Kidney epithelial cell (primary cell): ENCODE results near the gene ITSN1. TPM values are rescaled to one million over a fixed set of nuclear protein-coding genes. Genes with fewer than 3 reads are reported as not detected.
"Not testable (repeated sequence)": the region's sequence is repeated elsewhere in the genome, so short reads cannot be mapped to it uniquely, and the experiment has no call there.

Experiments used
- DNase-seq: peaks from one replicate; pipeline ENCODE4 v3.0.0-alpha.2; 2010; ENCODE audit warnings: low read depth
- H3K27me3 ChIP-seq: 2 replicates; pipeline ENCODE4 v1.6.0; 2011; ENCODE audit warnings: low read length; ENCODE audit not compliant: control insufficient read depth, insufficient read depth
- H3K36me3 ChIP-seq: 2 replicates; pipeline ENCODE4 v1.5.1; 2011; ENCODE audit warnings: low read length; ENCODE audit not compliant: control insufficient read depth, insufficient read depth
- H3K4me3 ChIP-seq: 2 replicates; pipeline ENCODE4 v1.5.1; 2011; ENCODE audit warnings: low read depth, mild to moderate bottlenecking, control low read depth, low read length
- total RNA-seq: library from RNA; depleted of rRNA; stranded (reverse); fragments of >200 nt; gene quantifications from 2 replicates; pipeline ENCODE4 v1.2.3, GENCODE V29; 2015
- TF ChIP-seq, protein P1 (sequence below): IDR thresholded peaks from 2 replicates; pipeline ENCODE4 v1.5.1; 2011; ENCODE audit warnings: mild to moderate bottlenecking, moderate library complexity, low read length, control low read depth, inconsistent platforms; ENCODE audit not compliant: insufficient read depth, poor library complexity, severe bottlenecking

ITSN1 gene
- total RNA-seq, 1 donor from 2014 or later, result 20.4 TPM

DNA sequence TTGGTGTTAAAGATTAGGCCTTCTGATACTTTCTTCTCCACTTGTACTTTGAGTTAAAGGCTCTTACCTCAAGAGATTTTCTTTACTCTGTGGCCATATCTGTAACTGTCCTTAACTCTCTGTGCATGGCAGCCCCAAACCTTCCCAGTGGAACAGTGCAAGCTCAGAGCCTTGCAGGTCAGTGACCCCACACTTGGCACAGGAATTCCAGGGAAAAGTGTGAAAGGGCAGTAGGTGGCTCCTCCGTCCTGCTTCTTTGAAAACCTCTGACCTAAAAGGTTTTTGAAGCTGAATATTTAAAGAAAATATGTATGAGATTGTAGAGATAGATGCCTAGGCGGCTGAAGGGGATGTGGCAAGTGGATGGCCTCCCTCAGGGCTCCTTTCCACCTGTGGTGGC, 26.3 kb downstream of the ITSN1 start:
- H3K4me3 ChIP-seq, result no peak overlapping the region
- DNase-seq, result no peak
- TF ChIP-seq, protein P1, sequence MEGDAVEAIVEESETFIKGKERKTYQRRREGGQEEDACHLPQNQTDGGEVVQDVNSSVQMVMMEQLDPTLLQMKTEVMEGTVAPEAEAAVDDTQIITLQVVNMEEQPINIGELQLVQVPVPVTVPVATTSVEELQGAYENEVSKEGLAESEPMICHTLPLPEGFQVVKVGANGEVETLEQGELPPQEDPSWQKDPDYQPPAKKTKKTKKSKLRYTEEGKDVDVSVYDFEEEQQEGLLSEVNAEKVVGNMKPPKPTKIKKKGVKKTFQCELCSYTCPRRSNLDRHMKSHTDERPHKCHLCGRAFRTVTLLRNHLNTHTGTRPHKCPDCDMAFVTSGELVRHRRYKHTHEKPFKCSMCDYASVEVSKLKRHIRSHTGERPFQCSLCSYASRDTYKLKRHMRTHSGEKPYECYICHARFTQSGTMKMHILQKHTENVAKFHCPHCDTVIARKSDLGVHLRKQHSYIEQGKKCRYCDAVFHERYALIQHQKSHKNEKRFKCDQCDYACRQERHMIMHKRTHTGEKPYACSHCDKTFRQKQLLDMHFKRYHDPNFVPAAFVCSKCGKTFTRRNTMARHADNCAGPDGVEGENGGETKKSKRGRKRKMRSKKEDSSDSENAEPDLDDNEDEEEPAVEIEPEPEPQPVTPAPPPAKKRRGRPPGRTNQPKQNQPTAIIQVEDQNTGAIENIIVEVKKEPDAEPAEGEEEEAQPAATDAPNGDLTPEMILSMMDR, result no peak
- H3K36me3 ChIP-seq, result no peaks in the 10 kb centered on the region
- no peaks in the 10 kb centered on the region for H3K27me3 ChIP-seq

DNA sequence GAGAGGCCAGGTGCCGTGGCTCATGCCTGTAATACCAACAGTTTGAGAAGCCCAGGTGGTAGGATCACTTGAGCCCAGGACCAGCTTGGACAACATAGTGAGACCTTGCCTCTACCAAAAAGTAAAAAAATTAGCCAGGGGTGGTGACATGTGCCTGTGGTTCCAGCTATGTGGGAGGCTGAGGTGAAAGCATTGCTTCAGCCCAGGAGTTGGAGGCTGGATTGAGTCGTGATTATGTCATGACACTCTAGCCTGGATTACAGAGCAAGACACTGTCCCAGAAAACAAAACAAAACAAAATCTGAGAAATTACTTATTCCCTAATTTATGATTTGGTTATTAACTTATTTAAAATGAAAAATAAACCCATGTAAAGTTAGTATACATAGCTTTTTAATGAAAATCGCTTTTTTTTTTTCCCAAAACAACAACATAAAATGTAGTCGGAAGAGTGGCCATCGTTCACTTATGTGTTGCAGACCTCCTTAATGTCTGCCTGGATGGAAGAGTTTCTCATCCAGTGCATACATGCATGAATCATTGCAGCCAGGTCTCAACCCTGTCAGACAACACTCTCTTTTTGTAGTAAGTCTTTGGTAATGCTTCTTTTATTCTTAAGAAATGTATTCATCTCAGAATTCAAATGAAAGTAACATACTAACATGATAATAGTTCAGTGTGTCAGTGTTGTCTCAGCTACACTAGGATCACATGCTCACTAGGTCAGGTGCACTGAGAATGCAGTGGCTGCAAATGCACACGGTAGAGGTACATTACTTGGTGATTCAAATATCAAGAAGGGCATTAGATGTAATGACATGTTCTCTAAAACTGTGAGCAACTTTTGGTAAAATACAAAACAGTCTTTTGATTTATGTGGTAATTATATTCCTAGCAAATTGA, 28.0 kb downstream of the ITSN1 start:
- no peaks in the 10 kb centered on the region for H3K27me3 ChIP-seq
- no peak for DNase-seq
- TF ChIP-seq, protein P1, result no peak
- no peak overlapping the region for H3K4me3 ChIP-seq
- no peaks in the 10 kb centered on the region for H3K36me3 ChIP-seq

DNA sequence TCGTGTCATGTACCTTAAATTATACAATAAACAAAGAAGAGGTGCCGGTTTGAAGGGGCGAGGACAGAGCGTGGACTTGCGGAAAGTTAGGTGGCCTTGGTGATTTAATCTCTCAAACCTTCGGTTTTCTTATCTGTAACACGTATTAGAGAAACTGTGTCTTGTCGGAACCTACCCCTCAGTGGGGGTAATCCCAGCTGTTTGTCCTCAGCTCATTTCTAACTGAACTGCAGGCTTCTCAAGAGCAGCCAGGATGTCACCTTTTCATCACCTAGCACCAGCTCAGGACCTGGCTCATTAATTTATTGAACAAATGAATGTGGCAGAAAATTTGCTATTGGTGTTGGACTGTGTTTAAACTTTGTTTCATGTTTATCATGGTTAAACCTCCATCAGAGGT, 31.2 kb downstream of the ITSN1 start:
- no peak for DNase-seq

DNA sequence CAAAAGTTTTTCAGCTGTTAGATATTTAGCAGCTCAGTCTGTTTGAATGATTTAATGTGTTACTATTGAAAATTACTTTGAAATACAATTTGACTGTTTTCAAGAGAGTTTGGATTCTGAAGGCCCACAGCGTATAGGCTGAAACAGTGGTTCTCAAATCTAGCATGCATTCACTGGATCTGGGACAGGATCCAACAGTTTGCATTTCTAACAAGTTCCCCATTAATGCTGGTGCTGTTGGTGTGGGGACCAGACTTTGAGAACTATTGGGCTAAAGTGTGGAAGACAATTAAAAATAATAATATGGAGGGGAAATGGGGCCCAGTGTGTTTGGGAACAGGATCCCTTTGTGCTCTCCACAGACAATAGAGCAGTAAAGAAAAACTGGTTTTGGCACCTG, 31.9 kb downstream of the ITSN1 start:
- DNase-seq, result no peak
- TF ChIP-seq, protein P1, result no peak
- no peaks in the 10 kb centered on the region for H3K27me3 ChIP-seq
- no peak overlapping the region for H3K4me3 ChIP-seq
- H3K36me3 ChIP-seq, result no peaks in the 10 kb centered on the region

More for the DNA sequence above, 31.2 kb downstream of the ITSN1 start:
- no peaks in the 10 kb centered on the region for H3K27me3 ChIP-seq
- TF ChIP-seq, protein P1, result no peak
- no peaks in the 10 kb centered on the region for H3K36me3 ChIP-seq
- H3K4me3 ChIP-seq, result no peak overlapping the region

DNA sequence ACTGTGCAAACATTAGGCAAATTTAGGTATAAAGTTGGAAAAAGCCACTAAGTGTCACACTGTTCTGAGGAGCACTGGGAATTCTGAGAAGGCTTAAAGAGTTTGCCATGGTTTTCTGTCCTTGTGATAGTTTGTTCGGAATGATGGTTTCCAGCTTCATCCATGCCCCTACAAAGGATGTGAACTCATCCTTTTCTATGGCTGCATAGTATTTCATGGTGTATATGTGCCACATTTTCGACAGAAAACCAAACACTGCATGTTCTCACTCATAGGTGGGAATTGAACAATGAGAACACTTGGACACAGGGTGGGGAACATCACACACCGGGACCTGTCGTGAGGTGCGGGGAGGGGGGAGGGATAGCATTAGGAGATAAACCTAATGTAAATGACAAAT, 34.4 kb downstream of the ITSN1 start:
- DNase-seq, H3K27me3 ChIP-seq, H3K4me3 ChIP-seq, H3K36me3 ChIP-seq: not testable (repeated sequence)

DNA sequence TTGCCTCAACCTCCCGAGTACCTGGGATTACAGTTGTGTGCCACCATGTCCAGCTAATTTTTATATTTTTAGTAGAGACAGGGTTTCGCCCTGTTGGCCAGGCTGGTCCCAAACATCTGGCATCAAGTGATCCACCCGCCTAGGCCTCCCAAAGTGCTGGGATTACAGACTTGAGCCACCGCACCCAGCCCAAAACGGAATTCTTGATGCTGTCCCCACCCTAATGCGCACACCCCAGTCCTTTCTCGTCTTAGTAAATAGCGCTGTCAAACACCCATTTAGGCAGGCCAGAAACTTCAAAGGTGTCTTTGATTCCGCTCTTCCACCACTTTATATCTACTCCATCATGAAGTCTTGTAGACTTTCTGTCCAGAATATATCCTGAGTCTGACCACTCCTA, 35.1 kb downstream of the ITSN1 start:
- no peak overlapping the region for H3K4me3 ChIP-seq
- H3K36me3 ChIP-seq, result no peaks in the 10 kb centered on the region
- TF ChIP-seq, protein P1, result no peak
- no peaks in the 10 kb centered on the region for H3K27me3 ChIP-seq
- DNase-seq, result no peak
